HG03066 (cell line): ENCODE results near the gene PRDX2.

Experiments used
- ATAC-seq: cut with Tn5 transposase; IDR thresholded peaks from one replicate; pipeline ENCODE4 v1.9.1; 2021; ENCODE audit warnings: low read depth; ENCODE audit not compliant: unreplicated experiment

PRDX2 gene

DNA sequence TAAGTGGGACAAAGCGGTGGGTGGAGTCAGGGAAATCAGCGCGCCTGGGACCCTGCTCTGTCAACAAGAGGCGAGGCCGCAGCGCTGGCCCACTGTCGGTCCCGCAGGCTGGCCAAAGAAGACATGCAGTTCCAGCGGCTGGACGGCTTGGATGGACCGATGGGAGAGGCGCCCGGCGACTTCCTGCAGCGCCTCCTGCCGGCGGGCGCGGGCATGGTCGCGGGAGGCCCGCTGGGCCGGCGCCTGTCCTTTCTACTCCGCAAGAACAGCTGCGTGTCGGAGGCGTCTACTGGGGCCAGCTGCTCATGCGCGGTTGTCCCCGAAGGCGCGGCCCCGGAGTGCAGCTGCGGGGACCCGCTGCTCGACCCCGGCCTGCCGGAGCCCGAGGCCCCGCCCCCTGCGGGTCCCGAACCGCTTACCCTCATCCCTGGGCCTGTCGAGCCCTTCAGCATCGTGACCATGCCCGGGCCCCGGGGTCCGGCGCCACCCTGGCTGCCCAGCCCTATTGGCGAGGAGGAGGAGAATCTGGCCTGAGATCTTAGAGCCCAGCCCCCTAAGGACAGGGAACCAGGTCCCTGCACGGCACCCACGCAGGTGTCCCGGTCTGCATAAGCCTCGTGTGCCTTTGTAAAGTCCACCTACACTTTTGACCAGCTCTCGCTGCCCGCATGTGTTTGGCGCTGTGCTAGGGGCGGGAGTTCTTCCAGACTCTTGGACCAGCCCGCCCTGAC is 43.9 kb downstream of the PRDX2 start:
- no peak for ATAC-seq

DNA sequence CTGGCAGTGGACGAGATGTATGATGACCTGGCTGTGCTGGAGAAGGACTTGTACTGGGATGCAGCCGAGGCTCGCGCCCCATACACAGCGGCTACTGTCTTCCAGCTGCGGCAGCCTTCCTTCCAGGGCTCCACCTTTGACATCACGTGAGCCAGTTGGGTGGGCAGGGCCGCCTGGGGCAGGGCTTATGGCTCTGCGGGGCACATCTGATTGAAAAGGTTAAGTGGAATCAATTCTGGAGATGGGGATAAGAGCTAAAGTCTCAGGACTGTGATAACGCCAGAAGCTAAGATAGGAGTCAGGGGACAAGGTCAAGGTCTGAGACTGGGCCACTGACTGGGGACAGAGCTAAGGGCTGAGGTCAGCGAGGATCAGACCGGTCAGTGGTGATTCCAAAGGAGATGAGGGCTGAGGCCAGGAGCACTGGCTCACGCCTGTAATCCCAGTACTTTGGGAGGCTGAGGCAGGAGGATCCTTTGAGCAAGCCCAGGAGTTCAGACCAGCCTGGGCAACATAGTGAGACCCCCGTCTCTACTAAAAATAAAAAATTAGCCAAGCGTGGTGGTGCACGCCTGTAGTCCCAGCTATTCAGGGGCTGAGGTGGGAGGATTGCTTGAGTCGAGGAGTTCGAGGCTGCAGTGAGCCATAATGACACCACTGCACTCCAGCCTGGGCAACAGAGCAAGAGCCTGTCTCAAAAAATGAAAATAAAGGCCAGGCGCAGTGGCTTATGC is 45.3 kb downstream of the PRDX2 start:
- no peak for ATAC-seq

DNA sequence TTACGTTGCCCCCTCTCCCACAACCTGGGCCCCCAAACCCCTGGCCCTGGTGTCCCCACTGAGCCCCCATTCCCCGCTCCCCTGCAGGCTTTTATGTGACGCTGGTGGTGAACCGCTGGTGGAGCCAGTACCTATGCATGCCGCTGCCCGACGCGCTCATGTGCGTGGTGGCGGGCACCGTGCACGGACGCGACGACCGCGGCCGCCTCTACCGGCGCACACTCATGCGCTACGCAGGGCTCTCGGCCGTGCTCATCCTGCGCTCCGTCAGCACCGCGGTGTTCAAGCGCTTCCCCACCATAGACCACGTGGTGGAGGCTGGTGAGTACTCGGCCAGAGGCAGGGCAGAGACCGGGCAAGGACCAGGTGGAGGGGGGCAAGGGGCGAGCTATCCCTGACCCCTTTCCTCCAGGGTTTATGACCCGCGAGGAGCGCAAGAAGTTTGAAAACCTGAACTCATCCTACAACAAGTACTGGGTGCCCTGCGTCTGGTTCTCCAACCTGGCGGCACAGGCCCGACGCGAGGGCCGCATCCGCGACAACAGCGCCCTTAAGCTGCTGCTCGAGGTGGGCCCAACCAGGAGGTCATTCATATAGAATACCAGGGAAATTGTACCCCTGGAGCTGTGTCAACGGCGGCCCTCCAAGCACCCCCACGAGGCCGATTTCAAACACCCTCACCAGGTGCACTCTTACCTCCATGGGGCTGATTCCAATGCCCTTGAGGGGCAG is 47.0 kb downstream of the PRDX2 start:
- ATAC-seq, result no peak

DNA sequence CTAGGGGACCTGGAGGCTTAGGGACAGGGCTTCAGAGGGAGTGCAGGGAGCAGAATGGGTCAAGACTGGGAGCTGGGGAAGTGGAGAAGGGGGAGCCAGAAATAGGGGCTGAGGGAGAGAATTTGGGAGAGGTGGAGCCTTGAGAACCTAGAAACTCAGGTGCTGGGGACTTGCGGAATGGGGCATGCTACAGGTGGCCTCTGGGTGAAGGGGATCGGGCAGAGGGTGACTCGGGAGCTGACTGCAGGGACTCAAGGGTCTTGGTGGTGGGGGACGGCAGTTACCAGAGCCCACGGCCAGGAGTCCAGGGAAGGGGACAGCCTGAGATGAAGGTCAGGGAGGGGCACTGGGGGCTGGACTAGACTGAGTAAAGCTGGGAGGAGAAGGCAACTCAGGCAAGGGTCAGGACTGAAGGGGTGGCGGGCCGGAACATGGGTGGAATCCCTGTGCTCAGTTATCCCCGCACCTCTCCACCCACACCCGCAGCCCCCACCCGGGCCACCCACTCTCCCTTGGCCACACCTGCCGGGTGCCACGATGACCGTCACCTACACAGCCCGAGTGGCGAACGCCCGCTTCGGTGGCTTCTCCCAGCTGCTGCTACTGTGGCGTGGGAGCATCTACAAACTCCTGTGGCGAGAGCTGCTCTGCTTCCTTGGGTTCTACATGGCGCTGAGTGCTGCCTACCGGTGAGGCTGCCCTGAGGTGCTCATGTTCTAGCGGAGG is 49.4 kb downstream of the PRDX2 start:
- ATAC-seq, result no peak

DNA sequence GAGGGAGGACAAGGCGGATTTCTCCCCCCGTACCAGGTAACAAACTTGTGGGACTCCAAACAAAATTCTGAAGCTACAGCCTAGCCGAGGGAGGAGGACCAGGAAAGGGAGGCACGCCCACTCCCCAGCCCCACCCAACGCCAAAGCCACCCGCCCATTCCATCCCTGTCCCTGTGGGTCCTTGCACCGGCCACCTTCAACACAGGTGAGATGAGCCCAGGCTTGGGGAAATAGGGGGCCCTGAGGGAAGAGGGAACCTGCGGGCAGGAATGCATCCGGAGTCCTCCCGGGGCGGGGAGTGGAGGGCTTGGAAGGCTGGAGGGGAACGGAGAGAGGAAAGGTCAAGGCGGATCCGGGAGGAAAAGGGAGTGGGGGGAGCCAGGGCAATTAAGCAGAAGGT is 50.0 kb downstream of the PRDX2 start, which contains the start of gene BEST2:
BEST2 (plus strand) TSS at position 157 of the 400 bp plus-strand sequence. CDS start 802 bp downstream, outside the sequence.
- no peak for ATAC-seq

DNA sequence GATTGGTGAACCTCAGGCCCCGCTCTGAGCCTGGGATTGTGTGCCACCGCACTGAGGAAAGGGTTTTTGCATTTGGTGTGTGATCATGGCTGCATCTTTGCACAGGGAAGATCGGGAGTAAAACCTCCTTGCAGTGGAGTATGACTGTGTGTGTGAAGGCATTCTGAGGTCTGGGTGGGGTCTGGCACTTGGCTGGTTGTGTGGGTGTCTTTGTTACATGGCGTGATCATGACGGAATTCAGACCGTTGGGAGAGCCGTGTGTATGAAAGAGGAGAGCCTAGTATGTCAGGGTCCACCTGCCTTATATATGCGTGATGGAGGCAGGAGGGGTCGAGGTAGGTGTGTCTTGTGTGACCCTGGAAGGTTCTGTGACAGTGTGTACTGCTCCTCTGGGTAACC is 50.7 kb downstream of the PRDX2 start:
- no peak for ATAC-seq

DNA sequence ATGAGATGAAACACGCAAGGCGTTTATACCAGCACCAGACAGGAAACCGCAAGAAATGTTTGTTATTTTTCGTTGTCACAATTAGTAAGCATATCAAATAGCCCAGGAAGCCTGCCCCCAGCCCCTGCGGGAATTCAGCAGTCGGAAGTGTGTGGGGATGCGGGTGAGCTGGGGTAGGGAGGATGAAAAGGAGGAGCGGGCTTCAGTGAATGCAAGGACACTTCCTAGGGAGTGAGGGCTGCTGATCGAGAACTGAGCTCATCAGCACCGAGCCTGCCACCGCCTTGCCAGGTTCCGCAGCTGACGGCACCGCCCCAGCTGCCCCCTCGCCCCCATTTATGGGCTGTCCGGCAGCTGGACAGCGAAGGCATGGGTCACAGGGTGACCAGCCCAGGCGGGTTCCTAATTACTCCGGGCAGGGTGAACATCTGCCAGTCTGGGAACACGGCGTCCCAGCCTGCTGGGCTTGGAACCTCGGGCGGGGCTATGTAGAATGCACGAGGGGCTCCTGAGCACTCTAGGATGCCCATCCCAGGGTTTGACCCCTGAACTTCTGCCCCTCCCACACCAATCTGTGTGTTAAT is 51.6 kb downstream of the PRDX2 start:
- no peak for ATAC-seq

DNA sequence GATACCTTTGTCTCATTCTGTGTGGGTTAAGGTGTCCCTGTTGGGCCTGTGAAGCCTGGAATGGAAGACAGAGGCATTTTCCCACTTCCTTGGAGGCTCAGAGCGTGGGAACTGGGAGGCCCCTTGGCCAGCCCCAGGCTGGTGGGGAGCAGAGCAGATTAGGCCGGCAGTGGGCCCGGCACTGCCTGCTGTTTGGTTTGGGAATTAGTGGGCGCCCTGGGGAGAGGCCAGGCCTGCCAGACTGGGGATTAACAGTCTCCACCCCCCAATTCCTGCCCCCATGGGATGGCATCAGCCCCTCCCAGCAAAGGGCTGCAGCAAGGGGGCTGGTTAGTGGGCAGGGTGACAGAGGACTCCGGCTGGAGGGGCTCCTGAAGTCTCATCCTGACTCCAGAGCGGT is 53.1 kb downstream of the PRDX2 start:
- ATAC-seq, result no peak
